ENCODE results near the gene ARL2.
"Not testable (repeated sequence)": the region's sequence is repeated elsewhere in the genome, so short reads cannot be mapped to it uniquely, and the experiment has no call there.

ARL2 gene

GRCh38 chr11:65019824-65020223 lies 5.9 kb downstream of the ARL2 start:
- Histone ChIP-seq H3F3A (ENCODE audit: insufficient read depth, low read length) (no peaks in the 10 kb centered on the region), H3K9ac (ENCODE audit: low read length) (no peak overlapping the region), H3K9me2 (replicated peaks; ENCODE audit: insufficient read depth, low read length) (no peaks in the 10 kb centered on the region), H3K36me3 (replicated peaks; ENCODE audit: insufficient read depth, low read length) (no peaks in the 10 kb centered on the region), H3K4me3 (ENCODE audit: low read length) (no peak overlapping the region), H3K4me2 (ENCODE audit: low read depth, low read length) (no peak overlapping the region), H2AFZ (ENCODE audit: low read length) (no peak overlapping the region), H3K4me1 (ENCODE audit: low read length) (no peaks in the 10 kb centered on the region), H3K27me3 (replicated peaks; ENCODE audit: insufficient read depth, low read length) (no peaks in the 10 kb centered on the region), H3K27ac (ENCODE audit: low read length) (no peak overlapping the region), H3K79me2 (ENCODE audit: low read length) (peaks cover 5% of the 10 kb centered on the region), H4K20me1 (ENCODE audit: insufficient read depth, low read length) (no peaks in the 10 kb centered on the region), H3K9me3 (replicated peaks; ENCODE audit: insufficient read depth, low read length) (no peaks in the 10 kb centered on the region)
- TF ChIP-seq CTCF (IDR thresholded peaks at IDR 0.05; ENCODE audit: low read length) (no peak), EZH2 (optimal IDR thresholded peaks at IDR 0.05; ENCODE audit: low read depth, low read length) (no peak), EZH2phosphoT487 (IDR thresholded peaks at IDR 0.05; ENCODE audit: low read length) (no peak)
- DNase-seq, result no peak

GRCh38 chr11:65021003-65021402 lies 7.0 kb downstream of the ARL2 start:
- no peaks in the 10 kb centered on the region for H3K36me3 ChIP-seq (replicated peaks; ENCODE audit: insufficient read depth, low read length)
- DNase-seq, result no peak
- H4K20me1 ChIP-seq (ENCODE audit: insufficient read depth, low read length), result no peaks in the 10 kb centered on the region
- TF ChIP-seq CTCF (IDR thresholded peaks at IDR 0.05; ENCODE audit: low read length), result no peak
- TF ChIP-seq EZH2phosphoT487 (IDR thresholded peaks at IDR 0.05; ENCODE audit: low read length), result no peak
- TF ChIP-seq EZH2 (optimal IDR thresholded peaks at IDR 0.05; ENCODE audit: low read depth, low read length), result no peak
- no peak overlapping the region for H2AFZ ChIP-seq (ENCODE audit: low read length)
- no peaks in the 10 kb centered on the region for H3K4me1 ChIP-seq (ENCODE audit: low read length)
- H3K27ac ChIP-seq (ENCODE audit: low read length), result no peak overlapping the region
- H3K79me2 ChIP-seq (ENCODE audit: low read length), result no peaks in the 10 kb centered on the region
- H3K9me3 ChIP-seq (replicated peaks; ENCODE audit: insufficient read depth, low read length), result no peaks in the 10 kb centered on the region
- no peak overlapping the region for H3K4me3 ChIP-seq (ENCODE audit: low read length)
- no peaks in the 10 kb centered on the region for H3K27me3 ChIP-seq (replicated peaks; ENCODE audit: insufficient read depth, low read length)
- H3K9ac ChIP-seq (ENCODE audit: low read length), result no peak overlapping the region
- H3F3A ChIP-seq (ENCODE audit: insufficient read depth, low read length), result no peaks in the 10 kb centered on the region
- H3K4me2 ChIP-seq (ENCODE audit: low read depth, low read length), result no peak overlapping the region
- H3K9me2 ChIP-seq (replicated peaks; ENCODE audit: insufficient read depth, low read length), result no peaks in the 10 kb centered on the region

GRCh38 chr11:65021509-65021908 lies 7.5 kb downstream of the ARL2 start:
- Histone ChIP-seq H3K4me3 (ENCODE audit: low read length) (no peak overlapping the region), H3K27me3 (replicated peaks; ENCODE audit: insufficient read depth, low read length) (no peaks in the 10 kb centered on the region), H3K9me3 (replicated peaks; ENCODE audit: insufficient read depth, low read length) (no peaks in the 10 kb centered on the region), H3K79me2 (ENCODE audit: low read length) (no peaks in the 10 kb centered on the region), H3K4me1 (ENCODE audit: low read length) (no peaks in the 10 kb centered on the region), H3K9ac (ENCODE audit: low read length) (no peak overlapping the region), H3K9me2 (replicated peaks; ENCODE audit: insufficient read depth, low read length) (no peaks in the 10 kb centered on the region), H3K27ac (ENCODE audit: low read length) (no peak overlapping the region), H3F3A (ENCODE audit: insufficient read depth, low read length) (no peaks in the 10 kb centered on the region), H3K36me3 (replicated peaks; ENCODE audit: insufficient read depth, low read length) (no peaks in the 10 kb centered on the region), H2AFZ (ENCODE audit: low read length) (no peak overlapping the region), H4K20me1 (ENCODE audit: insufficient read depth, low read length) (no peaks in the 10 kb centered on the region), H3K4me2 (ENCODE audit: low read depth, low read length) (no peak overlapping the region)
- TF ChIP-seq CTCF (IDR thresholded peaks at IDR 0.05; ENCODE audit: low read length) (no peak), EZH2phosphoT487 (IDR thresholded peaks at IDR 0.05; ENCODE audit: low read length) (no peak), EZH2 (optimal IDR thresholded peaks at IDR 0.05; ENCODE audit: low read depth, low read length) (no peak)
- DNase-seq, result no peak

- not testable (repeated sequence) for DNase-seq; H3K9me2 ChIP-seq (replicated peaks; ENCODE audit: insufficient read depth, low read length); H2AFZ ChIP-seq (ENCODE audit: low read length); H3K79me2 ChIP-seq (ENCODE audit: low read length); H3K9ac ChIP-seq (ENCODE audit: low read length); H3K27ac ChIP-seq (ENCODE audit: low read length); H3K36me3 ChIP-seq (replicated peaks; ENCODE audit: insufficient read depth, low read length); H3K27me3 ChIP-seq (replicated peaks; ENCODE audit: insufficient read depth, low read length); H4K20me1 ChIP-seq (ENCODE audit: insufficient read depth, low read length); H3K4me2 ChIP-seq (ENCODE audit: low read depth, low read length); H3K4me3 ChIP-seq (ENCODE audit: low read length); H3K9me3 ChIP-seq (replicated peaks; ENCODE audit: insufficient read depth, low read length); H3F3A ChIP-seq (ENCODE audit: insufficient read depth, low read length)
- peaks cover 10% of the 10 kb centered on the region; the same call in 1 of the 2 replicates for H3K4me1 ChIP-seq (ENCODE audit: low read length)
Measured at GRCh38 chr11:65023502-65023901, 9.5 kb downstream of the ARL2 start.
